Tibial artery (tissue), 4 donors: ENCODE data around the gene KLHL29.

Source experiments
- DNase-seq, 2 donors: peaks; one replicate each; pipeline ENCODE4 v3.0.0-alpha.2; 2019
- H3K27ac ChIP-seq, 2 donors: fragments of 200-600 bp; sonication (generic) in 1 of 2; 1 replicate in 1 of 2; 2 replicates in 1 of 2; pipeline ENCODE4 v1.5.1; 2018 to 2019; ENCODE audit warnings: mild to moderate bottlenecking in 1 of 2
- H3K27me3 ChIP-seq, 2 donors: fragments of 200-600 bp; sonication (generic) in 1 of 2; one replicate each; pipeline versions ENCODE4 v1.5.1 to v1.6.0; 2016 to 2019
- H3K36me3 ChIP-seq, 3 donors: fragments of 200-600 bp; sonication (generic) in 2 of 3; one replicate each; pipeline ENCODE4 v1.5.1; 2016 to 2019; ENCODE audit warnings: mild to moderate bottlenecking in 2 of 3
- H3K4me1 ChIP-seq, 4 donors: fragments of 200-600 bp; sonication (generic) in 2 of 4; 1 replicate in 3 of 4; 2 replicates in 1 of 4; pipeline ENCODE4 v1.5.1; 2016 to 2019
- H3K4me3 ChIP-seq, 2 donors: fragments of 200-600 bp; sonication (generic) in 1 of 2; 1 replicate in 1 of 2; 2 replicates in 1 of 2; pipeline ENCODE4 v1.5.1; 2018 to 2019; ENCODE audit warnings: mild to moderate bottlenecking in 2 of 2
- H3K9me3 ChIP-seq, 3 donors: fragments of 200-600 bp; sonication (generic) in 1 of 3; one replicate each; pipeline ENCODE4 v1.5.1; 2016 to 2019
- intact Hi-C: fragments of 100-400 bp; cut with DNase I; formaldehyde crosslinking; loops from one replicate; pipeline ENCODE4 v1.15.0; 2023; ENCODE audit warnings: low total_unique reads
- TF ChIP-seq, protein P1 (sequence below), 2 experiments: fragments of 200-600 bp in 1 of 2; fragments of 450-650 bp in 1 of 2; IDR thresholded peaks; one replicate each; pipeline ENCODE4 v1.5.1; 2017 to 2019; ENCODE audit warnings: antibody characterized with exemption in 2 of 2, mild to moderate bottlenecking in 1 of 2, moderate library complexity in 1 of 2

Gene KLHL29

GRCh38 chr2:23532391-23533337 lies 147.7 kb downstream of the KLHL29 start:
- no peak for DNase-seq
- TF ChIP-seq, protein P1, sequence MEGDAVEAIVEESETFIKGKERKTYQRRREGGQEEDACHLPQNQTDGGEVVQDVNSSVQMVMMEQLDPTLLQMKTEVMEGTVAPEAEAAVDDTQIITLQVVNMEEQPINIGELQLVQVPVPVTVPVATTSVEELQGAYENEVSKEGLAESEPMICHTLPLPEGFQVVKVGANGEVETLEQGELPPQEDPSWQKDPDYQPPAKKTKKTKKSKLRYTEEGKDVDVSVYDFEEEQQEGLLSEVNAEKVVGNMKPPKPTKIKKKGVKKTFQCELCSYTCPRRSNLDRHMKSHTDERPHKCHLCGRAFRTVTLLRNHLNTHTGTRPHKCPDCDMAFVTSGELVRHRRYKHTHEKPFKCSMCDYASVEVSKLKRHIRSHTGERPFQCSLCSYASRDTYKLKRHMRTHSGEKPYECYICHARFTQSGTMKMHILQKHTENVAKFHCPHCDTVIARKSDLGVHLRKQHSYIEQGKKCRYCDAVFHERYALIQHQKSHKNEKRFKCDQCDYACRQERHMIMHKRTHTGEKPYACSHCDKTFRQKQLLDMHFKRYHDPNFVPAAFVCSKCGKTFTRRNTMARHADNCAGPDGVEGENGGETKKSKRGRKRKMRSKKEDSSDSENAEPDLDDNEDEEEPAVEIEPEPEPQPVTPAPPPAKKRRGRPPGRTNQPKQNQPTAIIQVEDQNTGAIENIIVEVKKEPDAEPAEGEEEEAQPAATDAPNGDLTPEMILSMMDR (IDR thresholded peaks at IDR 0.05): no peak
- Histone ChIP-seq H3K27ac (no peak overlapping the region), H3K9me3 (no peaks in the 10 kb centered on the region), H3K4me3 (no peak overlapping the region), H3K4me1 (peaks cover 0 to 8% (median 3%) of the 10 kb centered on the region in 4 donors), H3K36me3 (no peaks in the 10 kb centered on the region), H3K27me3 (no peaks in the 10 kb centered on the region)
- intact Hi-C loops: no loop called here

- Histone ChIP-seq H3K4me1 (peaks cover 0 to 13% (median 4%) of the 10 kb centered on the region in 4 donors), H3K9me3 (no peaks in the 10 kb centered on the region), H3K27ac (no peak overlapping the region), H3K36me3 (no peaks in the 10 kb centered on the region), H3K4me3 (no peak overlapping the region), H3K27me3 (no peaks in the 10 kb centered on the region)
- DNase-seq: no peak
- intact Hi-C loops: no loop called here
- TF ChIP-seq, protein P1 (IDR thresholded peaks at IDR 0.05): no peak
Observed at GRCh38 chr2:23533338-23533695, 148.3 kb downstream of the KLHL29 start.

GRCh38 chr2:23534771-23535170 lies 149.8 kb downstream of the KLHL29 start:
- Histone ChIP-seq H3K27me3 (no peaks in the 10 kb centered on the region), H3K9me3 (no peaks in the 10 kb centered on the region), H3K36me3 (no peaks in the 10 kb centered on the region), H3K4me3 (no peak overlapping the region), H3K27ac (no peak overlapping the region), H3K4me1 (peaks cover 0 to 13% (median 4%) of the 10 kb centered on the region in 4 donors)
- DNase-seq: no peak
- intact Hi-C loops: no loop called here
- TF ChIP-seq, protein P1 (IDR thresholded peaks at IDR 0.05): no peak

GRCh38 chr2:23536326-23536725 lies 151.3 kb downstream of the KLHL29 start:
- DNase-seq: no peak
- intact Hi-C loops: no loop called here

GRCh38 chr2:23537991-23538390 lies 153.0 kb downstream of the KLHL29 start:
- peaks cover 0 to 20% (median 11%) of the 10 kb centered on the region in 4 donors for H3K4me1 ChIP-seq

More at GRCh38 chr2:23536326-23536725, 151.3 kb downstream of the KLHL29 start:
- TF ChIP-seq, protein P1 (IDR thresholded peaks at IDR 0.05): no peak
- no peak overlapping the region for H3K27ac ChIP-seq
- peaks cover 0 to 8% (median 4%) of the 10 kb centered on the region in 4 donors for H3K4me1 ChIP-seq
- no peak overlapping the region for H3K4me3 ChIP-seq
- no peaks in the 10 kb centered on the region for H3K36me3 ChIP-seq
- H3K27me3 ChIP-seq: no peaks in the 10 kb centered on the region
- H3K9me3 ChIP-seq: no peaks in the 10 kb centered on the region

More at GRCh38 chr2:23537991-23538390, 153.0 kb downstream of the KLHL29 start:
- TF ChIP-seq, protein P1 (IDR thresholded peaks at IDR 0.05): no peak
- no peak for DNase-seq
- intact Hi-C loops: no loop called here
- H3K27ac ChIP-seq: no peak overlapping the region
- no peaks in the 10 kb centered on the region for H3K9me3 ChIP-seq
- no peak overlapping the region for H3K4me3 ChIP-seq
- H3K36me3 ChIP-seq: no peaks in the 10 kb centered on the region
- no peaks in the 10 kb centered on the region for H3K27me3 ChIP-seq
